CD4-positive, alpha-beta T cell treated with Interleukin-15 for 4 hours (primary cell): ENCODE measurements around the gene OSTC.
"Not testable (repeated sequence)": the region's sequence is repeated elsewhere in the genome, so short reads cannot be mapped to it uniquely, and the experiment has no call there.

Experiments used
- DNase-seq: peaks from one replicate; pipeline ENCODE4 v3.0.0-alpha.2; 2020; ENCODE audit warnings: low spot score

OSTC gene

DNA sequence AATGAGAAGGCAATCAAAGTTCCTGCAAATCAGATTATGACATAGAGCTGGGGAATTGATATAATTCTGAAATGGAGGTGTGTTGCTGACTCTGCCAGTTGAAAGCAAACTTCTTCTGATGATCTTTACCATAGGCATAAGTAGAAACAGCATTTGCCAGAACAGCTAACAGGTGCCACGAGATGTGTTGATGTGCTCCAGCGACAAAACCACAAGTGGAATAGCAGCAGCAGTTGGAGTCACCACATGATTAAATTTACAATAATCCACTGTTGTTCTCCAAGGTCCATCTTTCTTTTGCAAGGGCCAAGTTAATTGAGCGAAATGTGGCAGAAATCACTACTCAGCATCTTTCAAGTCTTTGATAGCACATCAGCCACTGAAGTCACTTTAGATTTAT is 3.7 kb upstream of the OSTC start:
- no peak for DNase-seq

DNA sequence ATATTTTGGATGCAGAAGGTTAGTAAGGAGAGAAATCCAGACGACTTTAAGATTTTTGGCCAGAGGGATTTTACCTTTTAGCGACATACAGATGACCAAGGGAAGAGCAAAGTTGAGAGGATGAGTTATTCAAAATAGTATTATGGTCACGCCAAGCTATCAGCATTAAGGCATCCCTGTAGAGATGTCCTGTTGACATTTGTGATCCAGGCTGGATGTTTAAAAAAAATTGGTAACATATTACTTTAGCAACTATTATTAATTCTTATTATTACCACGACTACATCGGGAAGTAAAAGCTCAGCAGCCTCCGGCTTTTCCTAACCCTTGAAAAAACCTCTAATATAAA is 562 bp upstream of the OSTC start:
- no peak for DNase-seq

DNA sequence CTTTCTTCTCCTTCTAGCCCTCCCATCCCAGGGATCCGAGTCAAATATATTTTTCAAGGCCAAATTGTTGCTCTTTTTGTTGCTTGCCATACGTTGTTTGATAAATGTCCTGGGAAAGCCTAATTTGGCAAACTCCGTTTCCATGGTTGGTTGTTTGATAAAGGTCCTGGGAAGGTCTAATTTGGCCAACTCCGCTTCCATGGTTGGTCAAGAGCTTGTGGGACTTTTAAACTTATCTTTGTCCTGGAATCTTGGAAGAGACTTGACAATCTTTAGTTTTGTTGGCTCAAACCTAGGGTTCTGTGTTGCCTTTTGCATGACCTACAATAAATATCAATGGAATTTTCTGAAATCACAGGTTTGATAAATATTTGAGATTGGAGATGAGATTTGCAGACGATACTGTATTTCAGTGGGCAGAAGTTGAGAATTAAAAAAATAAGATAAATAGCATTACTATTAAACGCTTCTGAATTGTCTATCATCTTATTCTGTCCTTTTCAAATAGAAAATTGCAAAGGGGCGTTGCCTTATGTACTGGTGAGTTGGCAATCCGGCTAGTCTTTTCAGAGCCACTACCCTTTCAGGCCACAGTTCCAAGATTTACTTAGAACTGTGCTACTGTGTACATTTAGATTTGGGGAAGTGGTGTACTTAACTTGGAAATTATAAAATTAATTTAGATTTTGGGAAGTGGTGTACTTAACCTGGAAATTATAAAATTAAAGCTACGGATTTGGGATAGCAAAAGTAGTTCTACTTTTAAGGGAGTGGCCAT is 804 bp downstream of the OSTC start:
- no peak for DNase-seq

DNA sequence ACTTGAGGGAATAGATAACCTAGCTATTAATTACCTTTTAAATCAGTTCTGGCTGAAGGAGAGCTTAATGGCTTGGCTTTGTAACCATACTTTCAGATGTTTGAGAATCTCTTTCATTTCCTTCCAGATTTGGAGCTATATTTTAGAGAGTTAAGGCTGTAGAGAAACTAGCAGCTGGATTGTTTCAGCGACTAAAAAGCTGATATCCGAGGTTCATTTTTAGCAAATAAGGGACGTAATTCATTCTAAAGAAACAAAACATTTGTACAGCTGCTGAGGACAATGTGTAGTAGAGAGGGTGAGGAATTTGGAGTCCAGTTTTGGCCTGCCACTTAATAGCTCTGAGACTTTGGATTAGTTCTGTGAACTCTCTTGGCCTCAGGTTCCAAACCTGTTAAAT is 12.2 kb downstream of the OSTC start:
- no peak for DNase-seq

GRCh38 chr4:108674356-108674977 is 24.1 kb downstream of the OSTC start:
- no peak for DNase-seq

- no peak for DNase-seq
Observed at GRCh38 chr4:108681321-108681809, 31.0 kb downstream of the OSTC start.

DNA sequence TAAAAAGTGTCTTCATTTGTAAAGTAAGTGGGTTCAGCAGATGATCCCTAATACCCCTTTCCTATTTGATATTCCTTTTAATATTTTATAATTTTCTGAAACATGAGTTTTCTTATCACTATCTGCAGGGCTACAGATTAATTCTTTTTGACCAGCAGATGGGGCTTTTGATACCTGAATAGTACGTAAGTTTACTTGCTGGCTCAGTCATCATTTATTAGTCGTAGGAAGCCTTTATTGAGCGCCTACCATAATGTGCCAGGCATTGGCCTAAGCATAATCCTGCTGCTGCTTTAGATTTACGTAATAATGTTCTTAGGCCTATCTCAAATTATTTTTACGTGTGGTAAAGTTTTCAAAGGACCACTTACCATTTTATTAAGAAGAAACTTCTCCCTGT is 33.1 kb downstream of the OSTC start:
- DNase-seq, result no peak

DNA sequence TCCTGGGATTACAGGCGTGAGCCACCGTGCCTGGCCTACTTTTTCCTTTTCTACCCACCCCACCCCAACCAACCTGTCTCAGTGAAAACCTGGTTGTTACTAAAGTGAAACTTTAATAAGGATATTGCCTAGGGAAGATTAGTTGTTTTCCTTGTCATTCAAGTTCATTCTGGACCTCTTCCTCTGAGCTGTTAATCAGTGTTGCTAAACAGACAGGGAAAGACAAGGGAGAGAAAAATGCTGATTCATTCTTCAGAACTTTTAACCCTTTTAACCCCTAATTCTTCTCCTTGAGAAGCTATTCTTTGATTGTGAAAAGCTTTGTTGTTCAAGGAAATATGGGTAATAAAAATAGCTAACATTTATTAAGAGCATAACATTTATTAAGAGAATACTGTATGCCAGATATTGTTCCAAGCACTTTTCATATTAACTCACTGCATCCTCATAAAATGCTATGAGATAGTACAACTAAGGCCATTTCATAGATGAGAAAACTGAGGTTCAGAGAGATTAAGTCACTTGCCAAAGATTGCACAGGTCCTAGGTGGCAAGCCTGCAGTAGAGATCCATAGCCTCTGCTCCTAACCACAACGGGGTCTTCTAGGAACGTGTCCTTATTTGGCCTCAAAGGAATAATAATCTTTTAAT is 34.8 kb downstream of the OSTC start:
- DNase-seq, result no peak

DNA sequence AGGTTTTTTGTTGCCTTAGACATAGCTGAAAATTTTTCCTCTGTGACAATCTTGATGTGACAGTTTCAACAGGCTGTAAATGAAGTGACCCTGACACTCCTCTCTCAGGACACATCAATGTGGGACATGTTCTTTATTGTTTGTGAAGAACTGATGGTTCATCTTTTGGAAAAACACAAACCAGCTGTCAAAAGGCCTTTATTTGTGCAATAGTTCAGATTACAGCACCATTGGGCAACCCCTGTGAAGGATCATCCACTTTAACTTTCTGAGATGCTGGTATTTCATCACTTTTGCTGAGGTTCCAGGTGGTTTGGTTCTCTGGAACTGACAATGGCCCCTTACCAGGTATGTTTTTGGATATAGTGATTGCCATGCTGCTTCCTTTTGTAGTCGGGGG is 40.3 kb downstream of the OSTC start:
- no peak for DNase-seq

DNA sequence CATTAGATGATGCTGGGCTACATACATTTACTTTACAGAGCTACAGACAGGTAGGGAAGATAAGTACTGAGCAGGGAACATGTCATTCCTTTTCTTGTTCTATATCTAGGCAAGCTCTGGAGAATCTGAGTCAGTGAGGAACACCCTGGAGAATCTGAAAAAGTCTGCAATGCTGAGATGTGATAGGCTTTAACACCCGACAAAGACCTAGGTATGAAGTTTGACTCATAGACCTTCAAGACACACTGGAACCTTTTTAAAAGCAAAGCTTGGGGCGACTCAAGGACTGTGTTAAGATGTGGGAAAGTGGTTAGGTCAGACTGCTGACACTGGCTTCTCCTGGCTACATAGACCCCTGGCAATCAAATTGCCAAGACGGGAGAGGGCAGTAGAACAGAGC is 42.8 kb downstream of the OSTC start:
- DNase-seq, result no peak

GRCh38 chr4:108693819-108694218 is 43.4 kb downstream of the OSTC start:
- no peak for DNase-seq

- DNase-seq, result no peak
Observed at GRCh38 chr4:108694423-108694822, 44.0 kb downstream of the OSTC start.

DNA sequence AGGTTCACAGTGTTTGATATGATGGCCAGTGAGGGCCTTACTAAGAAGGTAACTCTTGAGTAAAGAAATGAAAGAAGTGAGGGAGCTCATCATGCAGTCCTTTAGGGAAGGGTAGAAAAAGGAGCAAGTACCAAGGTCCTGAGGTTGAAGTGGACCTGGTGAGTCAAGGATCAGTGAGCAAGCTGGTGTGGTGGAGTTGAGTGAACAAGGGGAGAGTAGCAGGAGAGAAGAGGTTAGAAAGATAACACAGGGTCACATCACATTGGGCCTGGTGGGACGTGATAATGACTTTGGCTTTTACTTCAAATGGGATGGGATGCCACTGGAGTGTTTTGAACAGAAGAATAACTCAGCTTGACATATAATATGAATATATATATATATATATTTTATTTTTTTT is 44.7 kb downstream of the OSTC start:
- DNase-seq, result no peak

- no peak for DNase-seq
Observed at GRCh38 chr4:108696160-108696559, 45.8 kb downstream of the OSTC start.

GRCh38 chr4:108700081-108700757 is 49.8 kb downstream of the OSTC start:
- DNase-seq, result no peak

DNA sequence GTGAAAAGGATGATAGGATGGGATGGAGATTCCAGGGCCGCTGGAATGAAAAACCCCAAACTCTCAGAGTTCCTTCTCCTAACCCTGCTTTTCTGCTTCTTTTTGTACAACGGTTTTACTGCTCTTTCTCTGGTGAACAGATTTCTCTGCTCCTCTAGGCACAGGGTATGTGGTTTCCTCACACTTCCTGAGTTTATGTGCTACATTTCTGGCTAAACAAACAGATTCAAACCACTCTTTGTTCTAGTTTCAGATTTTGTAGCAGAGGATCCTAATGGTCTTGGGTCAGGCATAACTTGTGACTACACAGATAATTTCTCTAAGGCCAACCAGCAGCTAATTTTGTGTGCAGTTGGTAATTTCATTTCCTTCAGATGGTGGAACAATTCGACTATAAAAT is 52.6 kb downstream of the OSTC start:
- DNase-seq, result no peak

GRCh38 chr4:108703370-108703769 is 53.0 kb downstream of the OSTC start:
- no peak for DNase-seq

DNA sequence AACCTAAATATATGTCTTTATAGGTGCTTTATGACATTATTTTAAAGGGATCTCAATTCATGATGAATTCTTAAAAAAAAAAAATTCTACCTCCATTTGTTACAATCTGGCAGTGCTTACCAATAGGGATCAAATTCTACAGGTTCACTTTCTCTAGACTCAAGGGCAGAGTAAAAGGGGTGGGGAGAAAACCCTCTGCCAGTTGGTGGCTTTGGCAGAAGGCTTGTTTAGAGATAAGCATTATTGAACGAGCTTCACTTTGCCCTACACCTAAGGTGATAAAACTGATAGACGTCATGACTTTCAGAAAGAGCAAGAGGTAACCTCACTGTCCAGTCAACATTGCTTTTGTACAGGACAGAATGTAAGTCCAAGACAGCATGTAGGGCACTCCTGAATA is 53.6 kb downstream of the OSTC start:
- no peak for DNase-seq

DNA sequence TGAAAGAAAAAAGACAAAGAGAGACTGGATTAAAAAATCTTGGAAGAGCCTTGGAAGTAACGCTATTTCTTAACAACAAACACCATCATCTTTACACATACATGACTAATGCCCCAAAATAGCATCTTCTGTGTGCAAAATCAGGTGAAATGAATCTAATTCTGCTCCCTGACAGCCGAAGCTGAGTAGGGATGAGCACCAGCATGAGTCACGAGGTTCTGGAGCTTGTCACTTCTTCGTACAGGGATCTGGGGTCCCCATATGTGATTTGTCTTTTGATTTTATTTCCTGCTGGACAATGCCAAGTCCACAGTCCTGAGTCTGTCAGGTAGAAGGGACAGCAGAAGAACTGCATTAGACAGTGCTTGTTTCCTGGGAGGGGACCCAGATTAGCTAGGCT is 55.9 kb downstream of the OSTC start:
- DNase-seq, result no peak

DNA sequence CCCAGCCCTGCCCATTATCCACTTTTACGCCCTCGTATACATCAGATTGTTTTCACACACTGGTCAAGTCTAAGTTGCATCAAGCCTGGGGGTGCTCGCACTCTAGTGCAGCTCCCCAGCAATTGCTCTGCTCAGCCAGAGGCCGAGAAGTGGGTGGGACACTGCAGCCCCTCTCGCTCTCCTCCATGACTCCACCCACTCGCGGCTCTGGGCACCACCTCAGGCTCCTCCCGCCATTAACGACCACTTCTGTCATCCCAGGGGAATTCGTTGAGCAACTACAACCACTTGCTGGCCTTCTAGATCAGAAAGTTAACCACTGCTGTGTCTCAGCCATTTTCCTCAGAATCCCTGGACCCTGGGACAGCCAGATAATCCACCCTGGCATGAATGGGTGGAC is 58.8 kb downstream of the OSTC start:
- DNase-seq, result no peak

DNA sequence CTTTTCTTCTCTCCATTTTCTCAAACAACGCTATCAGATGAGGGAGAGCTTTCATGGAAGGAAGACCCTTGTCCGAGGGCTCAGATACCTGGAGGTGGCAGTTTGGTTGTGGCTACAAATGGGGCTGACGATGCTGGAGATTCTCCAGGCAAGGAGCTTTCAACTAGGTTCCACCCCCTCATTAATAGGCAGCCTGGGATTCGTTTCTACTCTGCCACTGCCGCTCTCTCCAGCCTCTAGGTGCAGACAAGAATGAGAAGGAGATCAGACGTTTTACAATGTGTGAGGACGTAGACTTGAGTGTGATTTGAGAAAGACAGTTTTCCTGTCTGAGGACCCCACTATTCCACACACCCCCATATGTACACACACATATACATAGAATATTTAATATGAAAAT is 59.3 kb downstream of the OSTC start:
- DNase-seq, result no peak

- not testable (repeated sequence) for DNase-seq
Observed at GRCh38 chr4:108710578-108710977, 60.2 kb downstream of the OSTC start.

DNA sequence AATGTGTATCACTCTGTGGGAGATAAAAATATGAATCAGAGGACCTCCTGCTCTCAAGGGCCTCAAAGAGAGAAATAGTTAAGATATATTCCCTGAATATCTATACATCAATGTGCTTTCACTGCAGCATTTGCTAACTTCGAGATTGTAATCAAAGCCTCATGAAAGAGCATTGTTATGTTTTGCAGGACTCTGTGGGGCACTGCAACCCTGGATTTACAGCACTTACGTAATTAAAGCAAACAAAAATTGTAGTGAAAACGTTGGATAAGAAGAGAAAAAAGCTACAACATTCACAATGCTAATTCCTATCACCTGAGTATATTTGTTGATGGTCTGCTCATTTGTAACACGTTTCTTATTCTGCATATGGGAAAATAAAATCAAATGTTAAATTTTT is 64.5 kb downstream of the OSTC start:
- DNase-seq, result no peak
